Activated naive CD4-positive, alpha-beta T cell treated with anti-CD3 and anti-CD28 coated beads, Interleukin-2, amount 50 U/mL, for 72 hours (primary cell): ENCODE measurements around the gene CPNE7. TPM values are rescaled to one million over a fixed set of nuclear protein-coding genes. Genes with fewer than 3 reads are reported as not detected.

Experiments
- ATAC-seq, 2 donors: fragments of 150-1000 bp; cut with Tn5 transposase; 2 replicates each; pipeline ENCODE4 v1.10.0; 2021; ENCODE audit warnings: mild to moderate bottlenecking in 2 of 2, moderate library complexity in 2 of 2
- DNase-seq, 2 donors: peaks; one replicate each; pipeline ENCODE4 v3.0.0; 2021 to 2022; ENCODE audit warnings: low spot score in 2 of 2
- H3K27ac Mint-ChIP-seq, 2 donors: one replicate each; pipeline ENCODE4 v1.8.0; 2022; ENCODE audit warnings: mild to moderate bottlenecking in 2 of 2, mixed read lengths in 2 of 2
- H3K36me3 Mint-ChIP-seq, 2 donors: one replicate each; pipeline ENCODE4 v1.8.0; 2022; ENCODE audit warnings: mixed read lengths in 2 of 2
- H3K9me3 Mint-ChIP-seq, 2 donors: one replicate each; pipeline ENCODE4 v1.8.0; 2022; ENCODE audit warnings: mixed read lengths in 2 of 2
- total RNA-seq, 2 donors: library from RNA; stranded (reverse); gene quantifications; one replicate each; pipeline ENCODE4 v1.2.3, GENCODE V29; 2022

The CPNE7 gene
- total RNA-seq = 10 to 100 TPM in 1 of 2 donors, 1 to 10 TPM in 1; 2.8 to 28.2 TPM

DNA sequence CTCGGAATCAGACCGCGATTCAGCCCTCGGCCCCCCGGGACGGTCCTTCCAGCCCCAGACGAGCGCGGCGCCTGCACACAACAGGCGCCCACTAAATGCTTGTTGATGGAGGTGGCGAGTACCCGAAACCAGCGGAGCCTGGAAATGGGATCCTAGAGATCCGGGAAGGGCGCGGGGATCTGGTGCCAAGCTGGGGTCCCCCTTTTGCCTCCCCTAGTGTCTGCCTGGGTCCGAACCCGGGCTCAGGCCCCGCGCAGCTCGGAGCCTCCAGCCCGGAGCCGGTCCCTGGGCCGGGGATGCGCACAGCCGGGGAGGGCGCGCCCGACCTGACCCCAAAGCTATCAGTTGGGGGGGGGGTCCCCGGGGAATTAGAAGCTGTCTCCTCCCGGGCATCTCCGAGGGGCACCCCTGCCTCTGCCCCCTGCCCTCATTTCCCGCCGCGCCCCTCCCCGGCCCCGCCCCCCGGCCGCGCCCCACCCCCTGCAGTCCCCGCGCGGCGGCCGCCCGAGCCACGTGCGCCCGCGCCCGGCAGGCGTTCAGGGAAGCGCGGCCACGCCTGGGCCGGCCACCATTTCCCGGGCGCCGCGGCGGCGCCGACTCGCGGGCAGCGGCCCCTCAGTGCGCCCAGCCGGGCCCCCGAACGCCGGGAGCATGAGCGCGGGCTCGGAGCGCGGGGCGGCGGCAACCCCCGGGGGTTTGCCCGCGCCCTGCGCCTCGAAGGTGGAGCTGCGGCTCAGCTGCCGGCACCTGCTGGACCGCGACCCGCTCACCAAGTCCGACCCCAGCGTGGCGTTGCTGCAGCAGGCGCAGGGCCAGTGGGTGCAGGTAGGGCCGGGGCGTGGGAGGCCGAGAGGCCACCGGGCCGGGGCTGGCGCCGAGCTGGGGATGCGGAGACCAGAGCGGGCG lies at the start of gene CPNE7:
Gene CPNE7, plus strand, starts transcription at position 512 of the 906 bp plus-strand sequence. Its CDS starts 140 bp downstream, at position 652.
- ATAC-seq (peak; percentile 31 to 48), DNase-seq (no peak)
- Mint-ChIP-seq H3K27ac (no peak within 1 kb of the TSS), H3K9me3 (no peaks in the 10 kb centered on the region), H3K36me3 (no peaks in the 10 kb centered on the region)

DNA sequence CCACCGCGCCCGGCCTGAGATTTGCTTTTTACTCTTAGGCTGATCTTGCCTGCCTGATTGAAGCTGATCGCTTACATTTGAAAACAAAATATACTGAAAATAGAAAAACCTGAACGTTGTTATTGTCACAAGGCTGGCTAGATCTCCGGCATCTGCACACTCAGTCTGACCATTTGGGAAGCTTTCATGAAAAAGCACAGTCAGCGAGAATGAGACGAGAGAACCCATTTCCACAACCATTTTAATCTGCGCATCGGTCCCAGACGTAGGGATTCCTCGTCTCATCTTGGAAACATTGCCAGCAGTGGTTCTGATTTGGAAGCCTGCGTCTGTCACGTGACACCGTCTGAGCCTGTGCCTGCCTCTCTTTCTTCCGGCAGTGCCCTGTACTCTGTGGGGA lies 46.5 kb upstream of the CPNE7 start:
- Mint-ChIP-seq H3K9me3 (no peaks in the 10 kb centered on the region), H3K27ac (no peak overlapping the region), H3K36me3 (peaks cover 15% of the 10 kb centered on the region in 2 donors)
- ATAC-seq (no peak), DNase-seq (no peak)

DNA sequence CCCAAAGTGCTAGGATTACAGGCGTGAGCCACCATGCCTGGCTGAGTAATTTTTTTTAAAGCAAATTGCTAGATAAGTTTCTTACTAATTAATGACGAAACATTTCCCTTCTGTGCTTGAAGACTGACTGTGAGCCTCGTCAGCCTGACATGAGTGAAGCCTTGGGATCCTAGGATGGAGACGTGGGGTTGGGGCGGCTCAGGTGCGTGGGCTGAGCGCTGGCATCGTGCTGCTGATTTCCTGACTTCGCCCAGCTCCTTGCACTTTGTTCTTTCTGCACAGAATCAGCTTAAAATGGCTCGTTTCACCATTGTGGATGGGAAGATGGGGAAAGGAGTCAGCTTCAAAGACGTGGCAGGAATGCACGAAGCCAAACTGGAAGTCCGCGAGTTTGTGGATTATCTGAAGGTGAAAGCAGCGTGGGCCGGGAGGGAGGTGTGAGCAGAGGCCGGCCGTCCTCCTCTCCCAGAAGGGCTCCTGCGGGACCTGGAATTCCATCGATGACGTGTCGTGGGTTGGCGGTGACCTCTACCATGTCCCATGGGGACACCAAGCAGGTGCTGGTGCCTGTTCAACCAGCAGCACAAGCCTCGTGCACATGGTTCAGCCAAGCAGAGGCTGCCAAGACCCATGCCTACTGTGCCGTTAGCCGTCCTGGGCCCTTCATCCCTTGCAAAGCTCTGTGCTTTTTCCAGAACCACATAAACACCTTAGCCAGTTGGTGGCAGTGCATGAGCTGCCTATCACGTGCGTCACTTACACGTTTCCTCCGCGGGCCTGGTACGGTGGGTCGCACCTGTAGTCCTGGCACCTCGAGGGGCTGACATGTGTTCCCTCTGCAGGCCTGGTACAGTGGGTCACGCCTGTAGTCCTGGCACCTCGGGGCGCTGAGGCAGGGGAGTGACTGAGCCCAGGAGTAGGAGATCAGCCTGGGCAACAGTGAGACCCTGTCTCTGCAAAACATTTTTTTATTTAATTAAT lies 44.9 kb upstream of the CPNE7 start:
- Mint-ChIP-seq H3K27ac (no peak overlapping the region), H3K36me3 (peaks cover 29% of the 10 kb centered on the region in 2 donors), H3K9me3 (no peaks in the 10 kb centered on the region)
- ATAC-seq (no peak), DNase-seq (no peak)

DNA sequence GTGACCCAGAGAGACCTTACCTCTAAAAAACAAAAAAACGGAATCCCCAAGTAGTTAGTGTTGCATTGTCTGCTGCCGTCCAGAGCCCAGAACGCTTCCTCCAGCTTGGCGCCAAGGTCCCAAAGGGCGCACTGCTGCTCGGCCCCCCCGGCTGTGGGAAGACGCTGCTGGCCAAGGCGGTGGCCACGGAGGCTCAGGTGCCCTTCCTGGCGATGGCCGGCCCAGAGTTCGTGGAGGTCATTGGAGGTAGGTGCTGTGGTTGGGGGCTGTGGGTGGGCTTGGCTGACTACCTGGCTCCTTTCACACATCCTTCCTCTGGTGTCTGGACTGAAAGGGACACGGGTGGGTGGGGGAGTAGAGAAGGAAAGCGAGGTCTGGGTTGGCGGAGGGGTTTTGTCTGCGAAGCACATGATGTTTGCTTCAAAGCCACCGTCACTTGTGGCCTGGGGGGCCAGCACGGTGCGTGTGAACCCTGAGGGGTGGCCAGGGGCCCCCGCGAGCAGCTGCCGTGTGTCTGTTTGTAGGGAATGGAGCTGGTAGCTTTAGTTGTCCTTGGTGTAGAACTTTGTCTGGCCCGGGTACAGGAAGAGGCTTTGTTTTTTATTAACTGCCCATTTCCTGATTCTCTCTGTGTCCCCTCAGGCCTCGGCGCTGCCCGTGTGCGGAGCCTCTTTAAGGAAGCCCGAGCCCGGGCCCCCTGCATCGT lies 43.6 kb upstream of the CPNE7 start:
- H3K9me3 Mint-ChIP-seq = no peaks in the 10 kb centered on the region
- no peak for DNase-seq
- no peak overlapping the region for H3K27ac Mint-ChIP-seq
- H3K36me3 Mint-ChIP-seq = peaks cover 27 to 29% of the 10 kb centered on the region in 2 donors
- ATAC-seq = no peak

DNA sequence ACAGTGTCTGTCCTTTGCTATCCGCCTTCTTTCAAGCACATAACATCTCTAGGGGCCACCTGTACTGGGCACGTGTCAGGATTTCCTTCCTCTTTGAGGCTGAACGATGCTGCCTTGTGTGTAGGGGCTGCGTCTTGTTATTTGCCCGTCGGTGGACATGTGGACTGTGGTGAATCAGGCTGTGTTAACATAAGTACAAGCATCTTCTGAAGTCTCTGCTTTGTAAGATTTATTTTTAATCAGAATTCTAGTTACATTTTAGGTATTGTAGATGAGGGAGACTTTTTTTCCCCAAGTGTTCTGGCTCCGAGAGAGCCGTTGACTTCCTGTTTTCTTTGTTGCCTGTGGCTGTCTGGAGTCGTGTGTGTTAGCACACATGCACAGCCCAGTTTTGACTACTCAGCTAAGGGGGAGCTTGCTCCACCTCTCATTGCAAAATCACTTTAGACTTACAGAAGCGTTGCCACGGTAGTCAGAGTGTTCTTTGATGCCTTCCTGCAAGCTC lies 41.3 kb upstream of the CPNE7 start:
- H3K27ac Mint-ChIP-seq = peak overlapping the region; percentile 66 to 80
- DNase-seq (no peak), ATAC-seq (peak; percentile 52 to 84)
- H3K9me3 Mint-ChIP-seq = no peaks in the 10 kb centered on the region
- peaks cover 19 to 29% of the 10 kb centered on the region in 2 donors for H3K36me3 Mint-ChIP-seq

DNA sequence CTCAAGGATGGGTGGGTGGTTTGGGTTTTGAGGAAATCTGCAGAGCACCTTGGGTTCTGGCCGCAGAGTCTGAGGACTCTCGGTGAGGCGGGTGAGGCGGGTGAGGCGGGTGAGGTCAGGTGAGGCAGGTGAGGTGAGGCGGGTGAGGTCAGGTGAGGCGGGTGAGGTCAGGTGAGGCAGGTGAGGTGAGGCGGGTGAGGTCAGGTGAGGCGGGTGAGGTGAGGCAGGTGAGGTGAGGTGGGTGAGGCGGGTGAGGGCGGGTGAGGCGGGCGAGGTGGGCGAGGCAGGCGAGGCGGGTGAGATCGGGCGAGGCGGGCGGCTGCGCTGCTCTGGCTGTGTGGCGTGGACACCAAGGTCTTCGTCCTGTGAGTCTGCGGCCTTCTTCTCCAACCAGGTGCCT lies 39.2 kb upstream of the CPNE7 start:
- Mint-ChIP-seq H3K36me3 (peaks cover 17 to 29% of the 10 kb centered on the region in 2 donors), H3K9me3 (no peaks in the 10 kb centered on the region), H3K27ac (no peak overlapping the region)
- DNase-seq (no peak), ATAC-seq (no peak)

DNA sequence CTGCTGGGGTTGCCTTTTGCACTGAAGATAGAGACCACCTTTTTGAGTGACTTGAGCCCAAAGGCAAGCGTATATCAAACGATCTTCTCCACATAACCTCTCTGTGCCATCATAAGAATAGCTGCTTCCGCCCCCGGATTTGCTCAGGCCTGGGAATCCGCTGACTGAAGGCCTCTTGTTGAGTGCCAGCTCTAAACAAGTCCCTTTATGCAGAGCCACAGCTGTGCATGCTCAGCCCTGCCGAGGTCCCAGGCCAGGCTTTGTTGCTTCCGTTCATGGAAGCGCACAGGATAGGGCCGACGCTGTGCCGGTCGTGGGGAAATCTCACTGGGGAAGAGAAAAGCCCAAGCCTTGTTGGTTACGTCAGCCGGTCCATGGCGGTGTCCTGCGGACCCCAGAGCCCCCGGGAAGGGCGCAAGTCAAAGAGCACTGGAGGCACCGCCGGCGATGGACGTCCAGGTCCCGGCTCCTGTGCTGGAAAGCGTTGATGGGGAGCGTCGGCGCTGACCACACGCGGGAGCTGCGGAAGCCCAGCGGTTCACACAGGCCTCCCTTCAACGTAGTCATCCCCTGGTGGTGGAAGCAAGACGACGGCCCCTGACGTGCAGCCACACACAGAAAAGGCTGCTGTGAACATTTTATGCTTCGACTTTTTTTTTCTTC lies 38.5 kb upstream of the CPNE7 start:
- H3K9me3 Mint-ChIP-seq = no peaks in the 10 kb centered on the region
- peaks cover 17 to 29% of the 10 kb centered on the region in 2 donors for H3K36me3 Mint-ChIP-seq
- no peak for ATAC-seq

GRCh38 chr16:89537549-89537925 lies 38.0 kb upstream of the CPNE7 start:
- no peak for DNase-seq
- H3K36me3 Mint-ChIP-seq = peaks cover 17 to 26% of the 10 kb centered on the region in 2 donors
- H3K27ac Mint-ChIP-seq = no peak overlapping the region
- no peaks in the 10 kb centered on the region for H3K9me3 Mint-ChIP-seq
- ATAC-seq = no peak

More for the DNA sequence above, 38.5 kb upstream of the CPNE7 start:
- DNase-seq = no peak
- no peak overlapping the region for H3K27ac Mint-ChIP-seq

DNA sequence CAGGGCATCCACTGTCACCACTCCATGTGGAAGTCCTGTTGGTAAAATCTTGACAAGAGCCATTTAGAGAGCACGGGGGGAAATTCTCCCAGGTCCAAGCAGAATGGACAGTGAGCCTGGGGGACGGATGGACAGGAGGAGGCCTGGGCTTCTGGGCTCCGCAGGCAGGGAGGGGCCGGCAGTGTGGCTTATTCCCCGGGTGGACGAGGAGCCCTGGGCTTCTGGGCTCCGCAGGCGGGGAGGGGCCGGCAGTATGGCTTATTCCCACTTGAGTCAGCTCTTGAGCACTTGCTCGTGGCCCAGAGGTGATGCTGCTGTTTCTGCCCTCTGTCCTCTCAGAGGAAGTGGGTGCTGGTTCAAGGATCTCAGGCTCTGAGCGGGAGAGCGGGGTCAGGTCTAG lies 37.3 kb upstream of the CPNE7 start:
- DNase-seq = no peak
- no peak for ATAC-seq
- H3K36me3 Mint-ChIP-seq = peaks cover 17 to 23% of the 10 kb centered on the region in 2 donors
- no peaks in the 10 kb centered on the region for H3K9me3 Mint-ChIP-seq
- H3K27ac Mint-ChIP-seq = no peak overlapping the region

DNA sequence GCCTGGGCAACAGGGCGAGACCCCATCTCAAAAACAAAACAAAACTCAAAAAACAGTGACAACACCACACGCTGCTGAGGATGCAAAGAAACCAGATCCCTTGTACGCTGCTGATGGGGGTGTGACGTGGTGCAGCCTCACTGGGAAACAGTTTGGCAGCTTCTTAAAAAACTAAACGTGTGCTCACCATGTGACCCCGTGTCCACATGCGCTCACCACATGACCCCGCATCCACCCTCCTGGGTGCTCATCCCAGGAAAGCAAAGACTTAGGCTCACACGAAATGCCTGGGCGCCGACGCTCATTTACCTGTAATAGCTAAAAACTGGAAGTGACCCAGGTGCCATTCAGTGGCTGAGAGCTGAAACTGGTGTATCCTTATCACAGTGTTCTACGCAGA lies 35.0 kb upstream of the CPNE7 start:
- no peak for ATAC-seq

GRCh38 chr16:89541792-89542191 lies 33.8 kb upstream of the CPNE7 start:
- ATAC-seq (no peak), DNase-seq (no peak)
- peak overlapping the region in 1 of 2 donors; percentile 50 for H3K27ac Mint-ChIP-seq
- no peaks in the 10 kb centered on the region for H3K36me3 Mint-ChIP-seq
- H3K9me3 Mint-ChIP-seq = no peaks in the 10 kb centered on the region

More for the DNA sequence above, 35.0 kb upstream of the CPNE7 start:
- Mint-ChIP-seq H3K9me3 (no peaks in the 10 kb centered on the region), H3K27ac (peak overlapping the region in 1 of 2 donors; percentile 21), H3K36me3 (no peaks in the 10 kb centered on the region)
- DNase-seq = no peak

DNA sequence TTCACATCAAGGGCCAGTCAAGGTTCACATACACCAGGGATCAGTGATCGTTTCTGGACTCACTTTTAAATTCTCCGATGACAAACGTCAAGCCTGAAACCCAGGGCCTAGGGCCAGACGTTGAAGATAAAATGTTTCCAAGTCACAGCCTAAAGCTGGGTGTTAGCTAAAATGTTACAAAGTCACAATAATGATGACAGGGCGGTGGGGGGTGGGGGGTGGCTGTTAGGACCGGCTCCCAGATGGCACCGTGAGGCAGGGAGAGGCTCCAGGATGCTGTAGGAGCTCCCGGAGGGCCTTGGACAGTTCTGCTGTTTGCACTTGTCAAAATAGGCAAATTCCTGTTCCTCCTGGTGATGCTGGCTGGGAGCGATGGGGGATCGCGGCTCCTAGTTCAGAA lies 31.4 kb upstream of the CPNE7 start:
- Mint-ChIP-seq H3K27ac (no peak overlapping the region), H3K36me3 (peaks cover 1 to 7% of the 10 kb centered on the region in 2 donors), H3K9me3 (no peaks in the 10 kb centered on the region)
- ATAC-seq (no peak), DNase-seq (no peak)

DNA sequence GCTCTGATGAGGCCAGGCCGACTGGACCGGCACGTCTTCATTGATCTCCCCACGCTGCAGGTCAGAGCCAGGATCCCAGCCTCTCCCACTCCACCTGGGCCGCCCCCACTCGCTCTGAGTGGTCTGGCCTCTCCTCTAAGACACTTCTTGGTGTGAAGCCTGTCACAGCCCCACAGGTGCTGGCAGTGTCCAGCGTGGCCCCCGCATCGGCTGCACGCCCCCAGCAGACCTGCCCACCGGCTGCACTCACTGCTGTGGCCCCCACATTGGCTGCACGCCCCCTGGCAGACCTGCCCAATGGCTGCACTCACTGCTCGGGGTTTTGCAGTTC lies 30.9 kb upstream of the CPNE7 start:
- H3K27ac Mint-ChIP-seq = peak overlapping the region in 1 of 2 donors; percentile 64
- DNase-seq (no peak), ATAC-seq (no peak)
- H3K9me3 Mint-ChIP-seq = no peaks in the 10 kb centered on the region
- H3K36me3 Mint-ChIP-seq = peaks cover 6 to 7% of the 10 kb centered on the region in 2 donors

DNA sequence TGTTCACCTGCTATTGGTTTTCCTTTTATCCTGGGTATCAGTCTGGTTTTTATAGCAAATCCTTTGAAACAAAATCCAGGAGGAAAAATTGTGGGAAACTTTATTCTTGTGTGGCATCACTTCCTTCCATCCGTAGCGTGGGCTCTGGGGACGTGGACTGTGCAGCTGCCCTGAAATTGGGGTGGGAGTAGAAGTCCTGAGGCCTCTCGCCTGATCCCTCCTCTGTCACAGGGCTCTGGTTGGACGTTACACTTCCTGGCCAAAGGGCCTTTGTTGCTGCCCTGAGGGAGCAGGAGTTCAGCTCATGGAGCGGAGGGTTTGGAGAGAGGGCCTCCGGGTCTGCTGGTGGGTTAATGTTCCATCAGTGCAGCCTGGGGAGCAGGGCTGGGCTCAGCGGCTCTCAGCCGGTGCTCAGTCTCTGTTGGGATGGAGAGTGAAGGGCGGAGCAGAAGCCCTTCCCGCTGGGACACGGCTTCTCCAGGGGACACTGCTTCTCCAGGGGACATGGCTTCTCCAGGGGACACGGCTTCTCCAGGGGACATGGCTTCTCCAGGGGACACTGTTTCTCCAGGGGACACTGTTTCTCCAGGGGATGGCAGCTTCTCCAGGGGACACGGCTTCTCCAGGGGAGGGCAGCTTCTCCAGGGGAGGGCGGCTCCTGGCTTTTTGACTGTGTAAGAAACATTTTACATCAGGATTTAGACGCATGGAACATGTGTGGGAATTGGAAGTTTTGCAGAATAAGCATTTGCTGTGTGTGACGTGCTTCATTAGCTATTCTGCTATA lies 30.3 kb upstream of the CPNE7 start:
- Mint-ChIP-seq H3K9me3 (no peaks in the 10 kb centered on the region), H3K36me3 (peaks cover 7 to 9% of the 10 kb centered on the region in 2 donors), H3K27ac (peak overlapping the region; percentile 29 to 64)
- ATAC-seq = no peak
- DNase-seq = no peak

DNA sequence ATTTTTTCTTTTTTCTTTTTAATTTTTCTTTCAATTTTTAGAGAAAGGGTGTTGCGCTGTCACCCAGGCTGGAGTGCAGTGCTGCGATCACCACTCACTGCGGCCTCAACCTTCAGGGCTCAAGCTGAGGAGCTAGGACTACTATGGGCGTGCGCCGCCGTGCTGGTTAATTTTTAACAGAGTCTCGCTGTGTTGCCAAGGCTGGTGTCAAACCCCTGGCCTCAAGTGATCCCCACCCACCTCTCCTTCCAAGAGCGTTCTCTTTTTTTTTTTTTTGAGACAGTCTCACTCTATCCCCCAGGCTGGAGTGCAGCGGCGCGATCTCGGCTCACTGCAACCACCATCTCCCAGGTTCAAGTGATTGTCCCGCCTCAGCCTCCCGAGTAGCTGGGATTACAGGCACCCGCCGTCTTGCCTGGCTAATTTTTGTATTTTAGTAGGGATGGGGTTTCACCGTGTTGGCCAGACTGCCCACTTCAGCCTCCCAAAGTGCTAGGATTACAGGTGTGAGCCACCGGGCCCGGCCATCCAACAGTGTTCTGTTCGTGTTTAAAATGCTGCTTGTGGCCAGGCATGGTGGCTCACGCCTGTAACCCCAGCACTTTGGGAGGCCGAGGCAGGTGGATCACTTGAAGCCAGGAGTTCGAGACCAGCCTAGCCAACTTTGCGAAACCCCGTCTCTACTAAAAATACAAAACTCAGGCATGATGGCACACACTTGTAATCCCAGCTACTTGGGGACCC lies 29.6 kb upstream of the CPNE7 start:
- Mint-ChIP-seq H3K9me3 (no peaks in the 10 kb centered on the region), H3K27ac (no peak overlapping the region), H3K36me3 (peaks cover 12 to 13% of the 10 kb centered on the region in 2 donors)
- ATAC-seq (no peak), DNase-seq (no peak)
